H1 (cell line): ENCODE results near the gene TMEM121B. TPM values are rescaled to one million over a fixed set of nuclear protein-coding genes. Genes with fewer than 3 reads are reported as not detected.

Experiments used
- ATF2 ChIP-seq: IDR thresholded peaks from 2 replicates; pipeline ENCODE4 v1.6.1; 2012; ENCODE audit warnings: low read length, inconsistent platforms
- ATF3 ChIP-seq: IDR thresholded peaks from 2 replicates; pipeline ENCODE4 v1.6.1; 2011; ENCODE audit warnings: low read depth, mild to moderate bottlenecking, low read length; ENCODE audit not compliant: insufficient read depth
- BCL11A ChIP-seq, 2 experiments: IDR thresholded peaks; one replicate each; pipeline ENCODE4 v1.6.1; 2011; ENCODE audit warnings: low read depth in 2 of 2, low read length in 2 of 2, mild to moderate bottlenecking in 2 of 2
- CBX5 ChIP-seq: fragments of 300-800, 300-1000 bp; sonication (generic); IDR thresholded peaks from 2 replicates; pipeline ENCODE4 v1.7.1; 2016; ENCODE audit warnings: antibody characterized with exemption, low read length, low read depth
- EGR1 ChIP-seq: IDR thresholded peaks from 2 replicates; pipeline ENCODE4 v1.6.1; 2011; ENCODE audit warnings: low read depth, low read length, borderline replicate concordance
- HDAC6 ChIP-seq: IDR thresholded peaks from one replicate; pipeline ENCODE4 v1.7.1; 2012; ENCODE audit warnings: low read depth, mild to moderate bottlenecking, inconsistent platforms, low read length, moderate library complexity
- MAX ChIP-seq: IDR thresholded peaks from 2 replicates; pipeline ENCODE4 v1.6.1; 2012; ENCODE audit warnings: inconsistent platforms
- NRF1 ChIP-seq: IDR thresholded peaks from 2 replicates; pipeline ENCODE4 v1.6.1; 2011; ENCODE audit warnings: mild to moderate bottlenecking, low read depth, low read length, improper control_type of control experiment
- RAD21 ChIP-seq, 2 experiments: IDR thresholded peaks in 1 of 2; conservative IDR thresholded peaks in 1 of 2; 2 replicates each; pipeline ENCODE4 v1.6.1; 2011; ENCODE audit warnings: low read depth in 2 of 2, low read length in 2 of 2, improper control_type of control experiment in 1 of 2, inconsistent platforms in 1 of 2, mild to moderate bottlenecking in 1 of 2, moderate library complexity in 1 of 2
- RBBP5 ChIP-seq: IDR thresholded peaks from 2 replicates; pipeline ENCODE4 v1.7.1; 2012; ENCODE audit warnings: low read depth, mild to moderate bottlenecking, inconsistent platforms, low read length, moderate library complexity, borderline replicate concordance
- RNF2 ChIP-seq: fragments of 200-900, 300-1000 bp; sonication (generic); IDR thresholded peaks from 2 replicates; pipeline ENCODE4 v1.7.1; 2016; ENCODE audit warnings: borderline replicate concordance, low read depth, mild to moderate bottlenecking, antibody characterized with exemption, low read length; ENCODE audit not compliant: poor library complexity, severe bottlenecking; ENCODE audit errors: missing control alignments
- SIX5 ChIP-seq: IDR thresholded peaks from 2 replicates; pipeline ENCODE4 v1.6.1; 2011; ENCODE audit warnings: mild to moderate bottlenecking, low read depth, low read length
- SP2 ChIP-seq: IDR thresholded peaks from 2 replicates; pipeline ENCODE4 v1.6.1; 2012; ENCODE audit warnings: mild to moderate bottlenecking, low read length, inconsistent platforms
- SP4 ChIP-seq: IDR thresholded peaks from 2 replicates; pipeline ENCODE4 v1.6.1; 2012; ENCODE audit warnings: low read length, inconsistent platforms
- SUZ12 ChIP-seq: fragments of 200-600 bp; sonication (generic); IDR thresholded peaks from 2 replicates; pipeline ENCODE4 v1.6.1; 2012; ENCODE audit warnings: mild to moderate bottlenecking, inconsistent platforms, low read length, moderate library complexity, mixed read lengths
- TCF12 ChIP-seq: IDR thresholded peaks from 2 replicates; pipeline ENCODE4 v1.6.1; 2011; ENCODE audit warnings: low read depth, mild to moderate bottlenecking, low read length
- TEAD4 ChIP-seq: IDR thresholded peaks from 2 replicates; pipeline ENCODE4 v1.6.1; 2012; ENCODE audit warnings: low read depth, low read length, inconsistent platforms, mixed read lengths
- USF2 ChIP-seq: IDR thresholded peaks from 2 replicates; pipeline ENCODE4 v1.6.1; 2011; ENCODE audit warnings: low read length, improper control_type of control experiment
- YY1 ChIP-seq: IDR thresholded peaks from 2 replicates; pipeline ENCODE4 v1.6.1; 2011; ENCODE audit warnings: low read depth, mild to moderate bottlenecking, low read length
- polyA plus RNA-seq, 7 experiments: library from polyadenylated mRNA; depleted of rRNA in 3 of 7; stranded (reverse) in 5 of 7; unstranded in 2 of 7; fragments of >200 nt in 5 of 7; fragments of 200-250 nt in 2 of 7; gene quantifications; 1 replicate in 5 of 7; 2 replicates in 1 of 7; 4 replicates in 1 of 7; pipeline versions ENCODE4 v1.2.1 to v1.2.3, GENCODE V29; 2011 to 2013; ENCODE audit warnings: missing spikeins in 2 of 7, mixed read lengths in 2 of 7
- total RNA-seq: library from RNA; stranded (reverse); fragmentation: NEBNext Ultra II Directional; extraction: Animal tissue kit (Norgen Biotek cat#: 25700); gene quantifications from 2 replicates; pipeline ENCODE4 v1.2.1, GENCODE V29; 2021

Gene TMEM121B
- total and polyA plus RNA-seq, 2 of the 8 experiments (the other 6 are each of a cell fraction or from before 2014, with no cell fraction given) = 4.3 to 6.9 TPM

GRCh38 chr22:17121233-17122195, at the start of gene TMEM121B (continued):
- TF ChIP-seq ATF2 (peak; percentile 50; the same call in 1 of the 2 replicates), NRF1 (no peak), CBX5 (no peak), TCF12 (no peak), BCL11A (IDR thresholded peaks at IDR 0.05; ENCODE audit: low read depth in 2 of 2, low read length in 2 of 2) (no peak), MAX (no peak; the same call in 1 of the 2 replicates), ATF3 (no peak), YY1 (no peak), SUZ12 (no peak), SP2 (no peak), HDAC6 (no peak), TEAD4 (no peak), SIX5 (no peak), EGR1 (peak; percentile 74; the same call in 1 of the 2 replicates), RAD21 (IDR thresholded peaks at IDR 0.05 in 1 of 2, conservative IDR thresholded peaks at IDR 0.05 in 1 of 2; ENCODE audit: low read depth in 2 of 2, low read length in 2 of 2) (peak in 1 of 2 experiments; percentile 2; a peak in 1 of 4 replicates), SP4 (no peak), RNF2 (no peak), USF2 (no peak), RBBP5 (peak; percentile 32; the same call in 1 of the 2 replicates)
